GM21529 (cell line): Measurements from ENCODE around the gene RAPGEF5.

ENCODE experiments used
- ATAC-seq: cut with Tn5 transposase; IDR thresholded peaks from one replicate; pipeline ENCODE4 v1.9.1; 2021; ENCODE audit not compliant: unreplicated experiment

The RAPGEF5 gene

DNA sequence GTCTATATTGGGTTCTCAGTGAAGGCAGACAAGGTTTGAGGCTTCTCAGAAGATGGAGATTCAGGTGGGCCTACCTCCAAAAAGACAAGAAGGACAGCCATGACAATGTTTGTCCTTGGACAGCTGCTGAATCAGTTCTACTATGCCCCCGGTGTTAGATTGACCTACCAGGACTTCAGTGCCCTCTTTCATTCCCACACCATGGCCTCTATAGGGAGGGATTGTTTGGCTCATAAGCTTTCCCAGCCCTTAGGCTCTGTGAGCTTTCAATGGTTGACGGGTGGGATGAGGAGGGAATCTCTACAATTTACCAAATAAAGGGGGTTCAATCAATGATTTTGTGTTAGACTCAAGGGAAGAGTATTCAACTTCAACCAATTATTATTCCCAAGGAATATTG, 23.4 kb upstream of the RAPGEF5 start:
- no peak for ATAC-seq

DNA sequence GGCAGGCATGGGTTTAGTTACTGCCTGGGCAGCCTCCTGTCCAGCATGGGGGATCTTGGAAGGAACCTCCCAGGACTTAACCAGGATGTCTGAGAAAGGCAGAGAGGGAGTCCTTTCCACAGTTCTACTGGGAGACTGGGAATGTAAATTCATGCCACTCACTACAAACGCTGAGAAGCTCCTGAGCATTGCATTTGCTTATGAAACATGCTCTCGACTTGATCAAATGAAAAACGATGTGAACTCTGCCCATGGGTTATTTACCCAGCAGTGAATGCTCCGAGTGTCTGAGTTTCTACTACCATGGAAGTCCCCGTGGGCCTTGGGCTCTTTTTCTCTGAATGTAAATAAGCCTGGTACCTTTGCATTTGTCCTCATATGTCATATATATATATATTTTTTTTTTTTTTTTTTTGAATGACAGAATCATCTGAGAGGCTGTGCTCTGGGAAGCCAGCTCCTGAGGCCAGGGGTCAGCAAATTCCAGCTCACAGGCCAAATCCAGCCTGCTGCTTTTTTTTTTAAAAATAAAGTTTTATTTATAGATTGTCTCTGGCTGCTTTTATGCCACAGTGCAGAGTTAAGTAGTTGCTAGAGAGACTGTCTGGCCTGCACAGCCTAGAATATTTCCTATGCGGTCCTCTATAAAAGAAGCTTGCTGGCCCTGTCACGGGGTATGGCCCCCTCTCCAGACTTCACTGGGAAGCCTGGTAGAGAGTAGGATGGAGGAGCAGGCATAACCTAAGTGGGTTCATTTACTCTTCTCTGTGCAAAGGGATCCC, 21.4 kb upstream of the RAPGEF5 start:
- ATAC-seq, result no peak

DNA sequence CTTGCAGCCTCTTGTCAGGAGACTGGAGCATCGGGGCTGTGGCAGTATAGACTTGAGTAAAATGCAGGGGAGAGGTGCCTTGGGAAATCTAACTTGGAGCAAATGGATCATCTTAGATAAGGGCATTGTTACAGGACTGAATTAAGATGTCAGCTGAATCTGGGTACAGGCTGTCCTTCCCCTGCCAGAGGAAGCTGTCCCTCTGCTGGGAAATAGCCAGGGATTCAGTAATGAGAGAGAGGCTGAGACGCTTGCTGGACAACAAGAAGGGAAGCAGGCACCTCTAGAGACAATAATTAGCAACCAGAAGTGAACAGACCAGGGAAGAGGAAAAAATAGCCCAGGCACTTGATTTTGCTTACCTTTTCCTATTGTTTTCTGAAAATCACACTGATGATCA, 20.7 kb upstream of the RAPGEF5 start:
- no peak for ATAC-seq

DNA sequence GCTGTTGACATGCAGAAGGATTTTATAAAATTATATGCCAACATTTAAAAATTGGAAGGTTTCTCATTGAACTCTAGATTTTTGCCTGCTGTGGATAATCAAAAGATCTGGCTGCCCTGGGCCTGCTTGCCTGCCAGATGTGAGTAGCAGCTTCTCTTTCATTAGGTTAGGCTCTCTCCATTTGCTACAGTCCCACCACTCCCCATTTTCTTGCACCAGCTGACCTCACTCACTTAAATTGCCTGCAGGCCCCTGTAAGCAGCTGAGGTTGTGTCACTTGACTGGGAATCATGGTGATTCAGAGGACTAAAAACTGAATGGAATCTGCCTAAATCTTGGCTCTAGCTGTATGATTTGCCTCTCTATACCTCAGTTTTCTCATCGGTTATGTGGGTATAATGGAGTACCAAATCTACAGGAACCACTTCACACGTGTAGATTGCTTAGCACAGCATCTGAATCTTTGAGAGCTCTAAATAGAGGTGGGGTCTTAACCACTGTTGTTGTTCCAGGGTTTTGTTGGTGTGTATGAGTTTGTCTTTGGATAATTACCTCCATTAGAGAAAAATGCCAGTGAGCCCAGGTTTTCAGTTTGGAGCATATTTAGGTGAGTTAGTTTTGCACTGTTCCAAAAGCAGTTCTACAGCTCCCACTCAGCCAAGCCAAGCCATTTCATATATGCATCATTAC, 18.6 kb upstream of the RAPGEF5 start:
- no peak for ATAC-seq

DNA sequence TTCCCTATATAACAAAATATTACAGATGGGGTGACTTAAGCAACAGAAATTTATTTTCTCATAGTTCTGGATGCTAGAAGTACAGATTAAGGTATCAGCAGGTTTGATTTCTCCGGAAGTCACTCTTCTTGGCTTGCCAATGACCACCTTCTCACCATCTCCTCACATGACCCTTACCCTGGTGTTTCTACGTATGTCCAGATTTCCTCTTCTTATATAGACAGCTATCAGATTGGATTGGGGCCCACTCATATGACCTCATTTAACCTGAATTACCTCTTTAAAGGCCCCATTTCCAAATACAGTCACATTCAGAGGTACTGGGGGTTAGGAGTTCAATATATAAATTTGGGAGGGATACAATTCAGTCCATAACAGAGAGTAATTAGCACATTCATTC, 17.0 kb upstream of the RAPGEF5 start:
- ATAC-seq, result no peak

DNA sequence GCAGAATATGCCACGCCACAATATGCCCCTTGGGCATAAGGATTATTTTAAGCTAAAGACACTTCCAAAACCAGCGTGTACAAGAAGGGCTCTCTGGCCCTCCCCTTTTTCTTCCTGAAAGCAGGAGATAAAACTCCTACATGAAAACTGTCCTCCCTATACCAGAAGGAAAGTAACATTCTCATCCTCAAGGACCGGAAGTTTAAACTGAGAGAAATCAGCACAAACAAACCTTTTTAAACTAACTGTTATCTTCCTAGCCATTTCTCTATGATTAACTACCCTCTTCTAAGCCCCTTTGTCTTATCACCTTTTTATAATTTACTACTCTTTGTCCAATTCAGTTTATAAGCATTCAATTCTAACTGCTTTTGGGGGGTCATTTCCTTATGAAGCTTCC, 16.4 kb upstream of the RAPGEF5 start:
- no peak for ATAC-seq

DNA sequence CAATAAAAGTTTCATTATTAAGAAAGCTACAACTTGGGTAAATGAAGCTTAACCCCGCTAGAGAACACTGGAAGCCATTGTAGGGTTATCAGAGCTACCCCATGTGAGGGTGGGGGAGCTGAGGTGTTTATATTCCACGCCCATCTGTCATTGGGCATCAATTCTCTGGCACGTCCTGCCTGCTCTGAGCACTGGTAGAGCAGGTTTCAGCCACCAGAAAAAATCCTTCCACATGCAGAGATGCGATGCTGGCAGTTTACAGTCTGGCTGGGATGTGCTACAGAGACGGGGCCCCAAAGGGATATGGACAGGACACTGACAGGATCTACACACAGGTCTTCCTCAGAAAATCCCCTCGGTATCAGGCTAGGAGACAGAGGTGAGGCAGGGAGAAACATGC, 15.9 kb upstream of the RAPGEF5 start:
- ATAC-seq, result no peak

DNA sequence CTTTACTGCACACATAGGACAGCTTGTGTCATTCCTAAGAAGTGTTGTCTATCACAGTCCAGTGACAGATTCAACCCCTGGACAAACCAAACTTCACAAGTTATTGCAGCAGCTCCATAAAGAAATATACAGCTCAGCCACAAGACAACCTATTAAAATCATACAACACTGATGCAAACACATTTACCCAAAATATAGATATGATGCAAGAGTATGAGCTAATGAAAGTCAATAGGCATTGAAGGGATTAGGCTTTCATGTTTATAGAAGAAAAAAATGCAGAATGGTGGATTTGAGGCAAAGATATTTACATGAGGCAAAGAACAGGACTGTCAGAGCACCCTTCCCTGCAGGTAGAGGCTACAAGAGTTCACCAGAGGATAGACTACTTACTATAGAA, 14.9 kb upstream of the RAPGEF5 start:
- no peak for ATAC-seq

DNA sequence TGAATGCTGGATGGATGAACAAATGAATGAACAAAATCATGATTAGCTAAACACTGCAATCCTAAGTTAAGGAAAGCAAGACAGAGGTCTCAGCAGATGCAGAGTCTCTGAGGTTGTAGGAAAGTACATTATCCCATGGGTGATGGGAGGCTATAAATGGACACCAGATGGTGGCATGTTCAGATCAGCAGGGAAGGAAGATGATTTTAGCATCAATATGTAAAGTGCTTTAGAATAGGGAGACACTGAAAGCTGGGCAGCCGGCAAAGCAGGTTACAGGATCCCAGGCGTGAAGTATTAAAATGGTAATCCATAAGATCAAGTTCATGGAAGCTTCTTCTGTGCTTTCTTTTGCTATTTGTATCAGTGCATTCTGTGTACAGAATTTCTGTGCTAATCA, 7.9 kb upstream of the RAPGEF5 start:
- ATAC-seq, result no peak

DNA sequence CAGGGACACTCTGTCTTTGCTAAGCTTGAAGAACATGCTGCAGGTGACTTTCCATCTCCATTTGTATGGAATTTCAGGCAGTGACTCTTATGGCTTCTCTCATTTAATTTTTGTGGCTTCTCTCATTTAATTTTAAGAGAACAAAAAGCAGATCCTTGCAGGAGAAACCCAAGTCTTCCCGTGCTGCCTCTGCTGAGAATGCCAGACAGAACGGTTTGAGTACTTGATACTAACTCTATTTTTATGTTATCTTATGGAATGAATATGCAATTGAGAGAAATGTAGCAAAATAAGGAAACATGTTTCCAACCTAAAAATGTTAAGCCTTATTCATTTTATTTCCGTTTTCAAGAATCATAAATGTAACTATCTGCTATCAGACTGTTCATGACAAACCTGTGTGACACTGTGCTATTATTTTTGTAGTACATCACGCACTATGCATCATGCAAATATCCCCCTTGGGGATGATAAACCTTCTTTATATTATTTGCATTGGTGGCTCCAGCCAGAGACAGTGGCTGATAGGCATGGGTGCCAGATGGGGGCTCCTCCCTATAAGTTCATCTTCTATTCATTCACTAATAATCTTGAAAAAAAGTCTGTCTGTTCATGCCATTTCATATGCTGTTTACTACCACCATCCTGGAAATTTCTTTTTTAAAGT, 6.9 kb upstream of the RAPGEF5 start:
- no peak for ATAC-seq

DNA sequence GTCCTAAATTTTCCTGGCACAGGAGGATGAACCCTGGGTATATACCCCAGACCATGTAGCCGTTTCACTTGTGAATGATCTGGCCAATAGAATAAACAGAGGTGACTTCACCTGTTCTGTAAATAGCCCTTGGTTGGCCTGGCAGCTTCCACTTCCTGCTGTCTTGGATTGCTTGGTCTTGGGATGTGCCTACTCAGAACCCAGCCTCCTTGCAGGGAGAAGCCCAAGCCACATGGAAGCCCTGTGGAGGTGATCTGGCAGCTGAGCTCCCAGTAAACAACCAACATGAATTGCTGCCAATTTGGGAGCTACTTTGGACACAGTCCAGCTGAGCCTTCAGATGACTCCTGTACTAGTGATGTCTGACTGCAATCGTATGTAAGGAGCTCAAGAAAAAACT, 4.8 kb upstream of the RAPGEF5 start:
- no peak for ATAC-seq

DNA sequence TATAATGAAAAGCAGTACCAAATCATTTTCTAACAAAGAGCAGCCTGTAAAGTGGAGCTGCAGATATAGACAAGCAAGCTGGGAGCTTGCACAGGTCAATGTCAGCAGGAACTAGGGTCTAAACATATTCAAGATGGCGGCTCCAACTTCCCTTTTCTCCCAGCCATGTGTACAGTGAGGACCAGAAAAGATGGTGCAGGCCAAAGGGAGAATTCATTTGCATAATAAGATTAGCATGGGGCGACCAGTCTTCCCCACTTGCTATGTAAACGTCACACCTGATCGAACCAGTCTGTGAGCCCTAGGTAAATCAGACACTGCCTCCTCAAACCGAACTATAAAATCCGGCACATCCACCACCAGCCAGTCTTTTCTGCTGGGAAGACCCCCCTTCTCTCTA, 4.4 kb upstream of the RAPGEF5 start:
- no peak for ATAC-seq

DNA sequence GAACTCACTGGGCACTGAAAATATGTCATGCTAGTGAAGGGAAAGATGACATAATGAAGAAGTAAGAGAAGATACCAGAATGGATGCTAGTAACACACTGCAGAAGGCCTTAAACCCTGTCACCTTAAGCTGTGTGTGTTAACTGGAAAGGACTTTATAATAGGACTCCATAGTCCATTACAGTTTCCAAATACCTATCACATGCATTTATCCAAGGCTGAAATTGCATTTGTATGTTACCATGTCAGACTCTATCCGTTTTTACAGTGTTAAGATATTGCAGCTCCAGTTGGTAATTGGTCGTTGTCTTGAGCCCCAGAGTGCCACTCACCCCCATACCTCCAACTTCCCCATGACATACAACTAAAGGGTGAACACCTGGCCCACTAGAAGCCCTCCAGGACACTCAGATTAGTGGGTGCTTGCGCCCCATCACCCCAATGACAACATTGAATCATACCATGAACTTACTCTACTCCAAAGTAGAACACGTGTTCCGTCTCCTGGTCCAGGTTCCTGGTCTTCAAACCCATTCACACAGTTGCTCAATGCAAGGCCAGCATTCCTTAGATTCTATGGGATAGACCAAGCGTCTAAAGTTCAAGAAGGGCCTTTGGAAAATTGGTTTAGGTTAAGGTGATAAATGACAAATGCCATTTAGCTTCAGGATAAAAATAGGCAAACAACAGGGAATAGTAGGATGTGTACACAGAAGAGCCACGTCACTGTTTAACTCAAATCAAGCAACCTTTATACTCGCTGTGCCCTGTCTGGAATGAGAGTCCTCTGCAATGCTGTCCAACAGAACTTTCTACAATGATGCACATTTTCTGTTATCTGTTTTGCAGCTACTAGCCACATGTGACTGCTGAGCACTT, 2.1 kb upstream of the RAPGEF5 start:
- no peak for ATAC-seq

DNA sequence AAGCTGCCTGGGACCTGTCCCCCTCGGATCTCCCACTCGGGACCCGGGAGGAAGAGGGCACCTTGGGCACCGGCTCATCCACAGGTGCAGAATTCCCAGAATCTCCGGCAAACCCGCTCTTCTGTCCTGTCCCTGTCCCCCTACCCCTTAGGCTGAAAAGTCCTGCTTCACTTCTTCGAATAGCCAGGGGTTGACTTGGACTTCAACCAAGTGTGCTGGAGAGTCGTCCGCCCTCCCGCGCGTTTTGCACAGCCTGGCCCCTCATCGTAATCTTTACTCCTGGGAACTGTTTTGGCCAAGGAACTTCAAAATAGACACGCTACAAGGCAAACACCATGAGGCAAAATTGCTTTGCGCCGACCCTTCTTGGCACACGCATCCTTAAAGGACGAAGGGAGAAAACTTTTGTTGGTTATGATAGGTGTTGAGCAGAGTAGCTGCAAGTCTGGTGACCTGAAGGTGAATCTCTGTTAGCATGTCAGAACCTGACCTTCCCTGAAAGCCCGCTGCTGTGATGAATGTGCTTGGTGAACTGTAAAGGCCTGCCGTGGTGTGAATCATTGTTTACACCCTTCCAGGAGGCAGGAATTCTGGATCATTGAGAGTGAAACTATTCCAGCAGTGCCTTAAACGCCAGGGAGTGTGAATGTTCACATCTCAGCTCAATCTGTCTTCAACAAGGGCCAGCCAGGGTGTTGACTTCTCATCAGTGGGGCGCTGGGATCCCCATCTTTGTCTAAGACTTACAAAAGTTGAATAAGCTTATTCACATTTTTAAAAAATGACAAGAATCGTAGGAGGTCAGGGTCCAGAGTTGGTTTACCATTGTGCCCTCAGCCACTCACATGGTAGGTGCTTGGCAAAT, 589 bp upstream of the RAPGEF5 start:
- ATAC-seq, result no peak

DNA sequence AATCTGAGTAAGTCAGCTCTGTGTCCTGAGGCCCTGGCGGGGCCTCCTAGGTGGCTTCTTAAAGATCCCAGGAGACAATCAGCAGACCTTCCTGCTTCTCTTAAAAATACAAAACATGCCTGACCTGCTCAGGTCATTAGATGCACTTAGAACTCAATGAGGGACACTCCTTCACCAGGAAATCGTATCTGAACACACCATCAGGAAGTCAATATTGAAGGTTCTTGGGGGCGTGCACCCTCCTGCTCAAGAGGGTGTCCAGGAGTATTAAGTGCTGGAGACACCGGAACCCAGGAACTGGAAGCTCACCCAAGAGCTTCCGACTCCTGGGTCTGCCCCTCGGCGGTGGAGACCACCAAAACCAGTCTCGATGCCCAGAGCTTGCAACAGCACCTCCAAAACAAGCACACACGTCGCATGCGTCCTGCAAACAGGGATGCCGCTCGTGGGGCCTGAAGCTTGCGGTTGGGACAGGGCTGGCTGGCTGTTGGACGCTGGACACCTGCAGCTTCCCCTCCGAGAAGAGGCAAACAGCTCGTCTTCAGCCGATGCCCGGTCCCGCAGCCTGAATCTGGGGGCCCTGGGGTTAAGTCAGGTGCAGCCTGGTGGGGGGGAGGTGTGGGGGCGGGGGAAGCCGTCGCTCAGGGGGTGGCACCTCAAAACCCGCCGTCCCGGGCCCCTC, 803 bp downstream of the RAPGEF5 start:
- ATAC-seq, result peak; percentile 24

DNA sequence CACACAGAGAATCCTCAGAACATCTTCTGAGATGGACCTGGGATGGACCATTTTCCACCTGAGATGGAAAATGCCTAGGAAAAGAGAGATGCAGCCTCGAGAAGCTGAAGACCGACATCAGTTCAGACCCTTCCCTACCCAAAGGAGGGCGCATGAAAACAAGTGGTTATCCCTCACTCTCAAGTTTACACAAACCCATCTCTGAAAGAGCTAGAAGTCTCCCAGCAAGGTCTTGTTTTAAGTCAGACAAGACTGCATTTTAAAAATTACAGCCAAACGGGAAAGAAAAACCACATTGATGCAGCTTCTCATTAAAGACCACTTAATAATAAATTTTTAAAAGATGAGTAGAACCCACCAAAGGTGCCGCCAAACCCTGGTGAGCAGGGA, 1.3 kb downstream of the RAPGEF5 start:
- ATAC-seq, result no peak

DNA sequence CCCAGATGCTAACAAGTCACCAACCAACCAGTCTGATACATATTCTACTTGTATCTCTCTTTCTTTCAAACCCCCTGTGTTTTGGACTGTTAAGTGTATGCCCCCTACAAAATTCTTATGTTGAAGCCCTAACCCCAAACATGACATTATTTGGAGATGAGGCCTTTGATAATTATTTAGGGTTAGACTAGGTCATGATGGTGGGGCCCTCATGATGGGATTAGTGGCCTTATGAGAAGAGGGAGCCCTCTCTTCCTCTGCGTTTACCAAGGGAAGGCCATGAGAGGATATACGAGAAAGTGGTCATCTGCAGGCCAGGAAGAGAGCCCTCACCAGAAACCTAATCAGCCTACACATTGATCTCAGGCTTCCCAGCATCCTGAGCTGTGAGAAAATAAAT, 2.5 kb downstream of the RAPGEF5 start:
- ATAC-seq, result no peak

DNA sequence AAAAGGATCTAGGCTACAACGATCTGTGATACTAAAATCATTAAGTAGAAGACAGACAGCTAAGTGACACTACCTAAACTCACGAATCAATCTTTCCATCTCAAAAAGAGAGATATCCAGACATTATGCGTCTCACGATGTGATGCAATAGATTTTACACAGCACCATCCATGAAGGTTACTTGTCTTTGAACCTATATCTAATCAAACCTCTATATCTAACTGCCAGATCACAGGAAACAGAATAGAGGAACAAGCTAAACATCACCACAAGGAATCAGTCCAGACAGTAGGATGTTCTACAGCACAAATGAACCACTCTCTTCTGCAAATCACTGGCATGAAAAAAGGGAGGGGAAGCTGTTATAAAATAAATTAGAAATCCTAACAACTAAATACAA, 4.1 kb downstream of the RAPGEF5 start:
- no peak for ATAC-seq

DNA sequence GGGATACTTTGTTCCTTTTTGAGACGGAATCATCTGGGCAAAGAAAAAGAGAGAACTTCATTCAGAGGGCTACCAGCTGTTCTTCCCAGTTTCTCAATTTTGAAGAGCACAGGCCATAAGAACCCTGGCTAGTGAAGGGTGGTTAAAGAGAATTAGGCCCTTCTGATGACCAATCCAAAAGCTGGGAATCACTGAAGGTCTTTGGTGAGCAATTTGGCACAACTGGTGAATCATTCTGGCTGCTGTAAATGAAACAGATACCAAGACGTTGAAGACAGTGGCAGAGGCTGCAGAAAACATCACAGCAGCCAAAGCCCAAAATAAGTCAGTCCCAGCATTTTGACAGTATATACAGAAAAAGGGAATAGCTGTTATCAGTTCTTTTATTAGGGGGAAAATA, 5.1 kb downstream of the RAPGEF5 start:
- peak; percentile 12 for ATAC-seq

DNA sequence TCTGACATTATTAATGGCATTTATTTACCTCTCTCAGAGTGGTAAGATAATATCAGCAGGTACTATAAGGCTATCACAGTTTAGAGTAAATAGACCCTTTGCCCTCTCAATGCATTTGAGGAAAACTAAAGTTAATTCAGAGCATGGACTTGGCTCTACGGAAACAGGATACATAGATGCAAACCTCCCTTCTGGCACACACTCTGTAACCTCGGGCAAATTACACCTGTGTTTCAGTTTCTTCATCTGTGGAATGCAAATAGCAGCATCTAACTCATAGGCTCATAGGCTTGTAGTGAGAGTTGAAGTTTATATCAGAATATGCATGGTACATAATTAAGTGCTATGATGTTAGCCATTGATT, 5.6 kb downstream of the RAPGEF5 start:
- ATAC-seq, result peak; percentile 73
